CD4-positive, alpha-beta memory T cell (primary cell): ENCODE results near the gene SORL1. TPM values are rescaled to one million over a fixed set of nuclear protein-coding genes. Genes with fewer than 3 reads are reported as not detected.
A peak's percentile ranks its signal among the peaks of the same experiment; 100 is the strongest.

ENCODE experiments used
- CTCF ChIA-PET: fragments of 350-600 bp; sonication (Branson Sonifier 250); formaldehyde crosslinking; loops from one replicate; lab custom pipeline; 2021; ENCODE audit warnings: inconsistent platforms; ENCODE audit not compliant: partially characterized antibody; lab: Charles Lee
- POLR2A ChIA-PET: fragments of 350-600 bp; sonication (Branson Sonifier 250); formaldehyde crosslinking; loops from one replicate; lab custom pipeline; 2021; ENCODE audit not compliant: partially characterized antibody; lab: Charles Lee
- DNase-seq, 5 donors: peaks; one replicate each; pipeline versions ENCODE4 v3.0.0 to v3.0.0-alpha.2; 2020 to 2022; ENCODE audit warnings: mixed read lengths in 1 of 5
- H3K27ac ChIP-seq: one replicate; pipeline ENCODE4 v1.7.0; 2013; ENCODE audit warnings: low read depth, low read length
- H3K27me3 ChIP-seq: 2 replicates; pipeline ENCODE4 v1.7.0; 2013; ENCODE audit warnings: mild to moderate bottlenecking, low read length, moderate library complexity; ENCODE audit not compliant: insufficient read depth
- H3K36me3 ChIP-seq: 2 replicates; pipeline ENCODE4 v1.7.0; 2013; ENCODE audit warnings: mild to moderate bottlenecking, low read length, moderate library complexity; ENCODE audit not compliant: insufficient read depth
- H3K4me1 ChIP-seq: 2 replicates; pipeline ENCODE4 v1.7.0; 2013; ENCODE audit warnings: mild to moderate bottlenecking, low read length, moderate library complexity; ENCODE audit not compliant: insufficient read depth
- H3K4me3 ChIP-seq, 2 donors: one replicate each; pipeline ENCODE4 v1.7.0; 2013; ENCODE audit warnings: low read length in 2 of 2, mild to moderate bottlenecking in 1 of 2
- H3K9me3 ChIP-seq, 2 donors: one replicate each; pipeline ENCODE4 v1.7.0; 2013; ENCODE audit warnings: low read length in 2 of 2, control low read depth in 1 of 2; ENCODE audit not compliant: control insufficient read depth in 1 of 2
- H3K27ac Mint-ChIP-seq, 7 donors: one replicate each; pipeline ENCODE4 v1.8.0; 2020 to 2021; ENCODE audit warnings: mixed read lengths in 7 of 7, mild to moderate bottlenecking in 6 of 7, inconsistent platforms in 3 of 7, moderate library complexity in 3 of 7
- H3K27me3 Mint-ChIP-seq, 2 donors: one replicate each; pipeline ENCODE4 v1.8.0; 2020 to 2021; ENCODE audit warnings: mixed read lengths in 2 of 2
- H3K36me3 Mint-ChIP-seq, 2 donors: one replicate each; pipeline ENCODE4 v1.8.0; 2020 to 2021; ENCODE audit warnings: mixed read lengths in 2 of 2, inconsistent platforms in 1 of 2, mild to moderate bottlenecking in 1 of 2
- H3K4me1 Mint-ChIP-seq, 4 donors: one replicate each; pipeline ENCODE4 v1.8.0; 2020 to 2021; ENCODE audit warnings: mixed read lengths in 4 of 4, mild to moderate bottlenecking in 1 of 4
- H3K4me3 Mint-ChIP-seq, 8 donors: one replicate each; pipeline ENCODE4 v1.8.0; 2020 to 2021; ENCODE audit warnings: mixed read lengths in 8 of 8, mild to moderate bottlenecking in 7 of 8, moderate library complexity in 6 of 8, inconsistent platforms in 3 of 8
- H3K9me3 Mint-ChIP-seq, 8 donors: one replicate each; pipeline ENCODE4 v1.8.0; 2020 to 2021; ENCODE audit warnings: mixed read lengths in 8 of 8, mild to moderate bottlenecking in 5 of 8, inconsistent platforms in 3 of 8, moderate library complexity in 1 of 8
- intact Hi-C: fragments of 100-400 bp; cut with micrococcal nuclease; formaldehyde crosslinking; loops from one replicate; pipeline ENCODE4 v1.15.1; 2023
- polyA plus RNA-seq, 2 donors: library from polyadenylated mRNA; unstranded; fragments of 300-500 nt; fragmentation: Illumina TruSeq; gene quantifications; one replicate each; pipeline ENCODE4 v1.2.3, GENCODE V29; 2021
- total RNA-seq, 2 experiments: library from RNA; stranded (reverse); gene quantifications; one replicate each; pipeline ENCODE4 v1.2.3, GENCODE V29; 2021

The SORL1 gene
- total and polyA plus RNA-seq, 4 experiments from 2014 or later: 159 to 660 (median 446) TPM

GRCh38 chr11:121449626-121450025 lies 2.5 kb upstream of the SORL1 start:
- H3K4me3 Mint-ChIP-seq: peak overlapping the region; percentile 75 to 94 (median 88)
- ChIA-PET POLR2A (interaction anchor here (0.5 to 7.2 kb wide), 27 partner anchors 7 to 205 kb away, joined by 3 to 462 read pairs (median 7); partner anchors contain the start of gene SC5D), CTCF (interaction anchor here (0.9 to 5.3 kb wide), 13 partner anchors 9 to 130 kb away, joined by 3 to 90 read pairs (median 9); no protein-coding TSS in a partner anchor)
- peak overlapping the region; percentile 90 to 95 (median 92) for H3K27ac Mint-ChIP-seq
- H3K9me3 ChIP-seq: no peaks in the 10 kb centered on the region
- peaks cover 0 to 2% (median 0%) of the 10 kb centered on the region in 8 donors for H3K9me3 Mint-ChIP-seq
- H3K36me3 ChIP-seq: peaks cover 2% of the 10 kb centered on the region
- peaks cover 48 to 67% of the 10 kb centered on the region in 2 donors for H3K36me3 Mint-ChIP-seq
- peaks cover 54 to 92% (median 70%) of the 10 kb centered on the region in 4 donors for H3K4me1 Mint-ChIP-seq
- H3K27me3 ChIP-seq: no peaks in the 10 kb centered on the region
- intact Hi-C loops: loop anchor here (2.0 to 5.0 kb wide), 3 partner anchors 31 to 88 kb away; no protein-coding TSS in a partner anchor
- H3K4me3 ChIP-seq: peak overlapping the region in 1 of 2 donors; percentile 15
- peak in 1 of 5 donors; percentile 48 for DNase-seq
- H3K27me3 Mint-ChIP-seq: no peaks in the 10 kb centered on the region
- peak overlapping the region; percentile 34 for H3K27ac ChIP-seq
- H3K4me1 ChIP-seq: peaks cover 80% of the 10 kb centered on the region

- peaks cover 60 to 92% (median 70%) of the 10 kb centered on the region in 4 donors for H3K4me1 Mint-ChIP-seq
- H3K36me3 Mint-ChIP-seq: peaks cover 45 to 69% of the 10 kb centered on the region in 2 donors
- ChIA-PET POLR2A (interaction anchor here (0.7 to 7.2 kb wide), 29 partner anchors 9 to 204 kb away, joined by 3 to 462 read pairs (median 7); partner anchors contain the start of gene SC5D), CTCF (interaction anchor here (1.0 to 5.3 kb wide), 18 partner anchors 9 to 130 kb away, joined by 3 to 90 read pairs (median 9); no protein-coding TSS in a partner anchor)
- DNase-seq: peak in 4 of 5 donors; percentile 46 to 56 (median 52)
- Histone ChIP-seq H3K9me3 (no peaks in the 10 kb centered on the region), H3K4me3 (peak overlapping the region; percentile 70 to 82), H3K36me3 (no peaks in the 10 kb centered on the region), H3K27ac (peak overlapping the region; percentile 79), H3K4me1 (peaks cover 80% of the 10 kb centered on the region), H3K27me3 (no peaks in the 10 kb centered on the region)
- peak overlapping the region; percentile 90 to 95 (median 93) for H3K27ac Mint-ChIP-seq
- peak overlapping the region; percentile 84 to 96 (median 89) for H3K4me3 Mint-ChIP-seq
- intact Hi-C loops: loop anchor here (2.0 to 5.0 kb wide), 3 partner anchors 32 to 87 kb away; no protein-coding TSS in a partner anchor
- H3K27me3 Mint-ChIP-seq: no peaks in the 10 kb centered on the region
- H3K9me3 Mint-ChIP-seq: peaks cover 0 to 2% (median 0%) of the 10 kb centered on the region in 8 donors
These were observed 1.7 kb upstream of the SORL1 start for GRCh38 chr11:121450401-121450800.

GRCh38 chr11:121451178-121451985 lies 732 bp upstream of the SORL1 start:
- Mint-ChIP-seq H3K27ac (peak overlapping the region; percentile 88 to 95 (median 91)), H3K4me1 (peaks cover 57 to 91% (median 68%) of the 10 kb centered on the region in 4 donors), H3K36me3 (peaks cover 39 to 66% of the 10 kb centered on the region in 2 donors), H3K4me3 (peak overlapping the region; percentile 84 to 96 (median 89)), H3K9me3 (no peaks in the 10 kb centered on the region), H3K27me3 (no peaks in the 10 kb centered on the region)
- intact Hi-C loops: loop anchor here (2.0 to 5.0 kb wide), 3 partner anchors 33 to 86 kb away; no protein-coding TSS in a partner anchor
- Histone ChIP-seq H3K4me1 (peaks cover 81% of the 10 kb centered on the region), H3K36me3 (no peaks in the 10 kb centered on the region), H3K9me3 (no peaks in the 10 kb centered on the region), H3K27me3 (no peaks in the 10 kb centered on the region), H3K4me3 (peak overlapping the region; percentile 70 to 82), H3K27ac (peak overlapping the region; percentile 79)
- peak; percentile 41 to 69 (median 52) for DNase-seq
- ChIA-PET CTCF (interaction anchor here (0.8 to 5.3 kb wide), 29 partner anchors 8 to 159 kb away, joined by 3 to 90 read pairs (median 6); partner anchors contain the start of gene SC5D), POLR2A (interaction anchor here (0.7 to 7.2 kb wide), 40 partner anchors 8 to 1611 kb away, joined by 3 to 462 read pairs (median 5); partner anchors contain the start of genes HSPA8 and SC5D)

- peaks cover 82% of the 10 kb centered on the region for H3K4me1 ChIP-seq
- DNase-seq: peak; percentile 66 to 92 (median 74)
- H3K27me3 ChIP-seq: no peaks in the 10 kb centered on the region
- peak within 1 kb of the TSS; percentile 82 to 90 for H3K4me3 ChIP-seq
- ChIA-PET POLR2A (interaction anchor here (0.6 to 7.2 kb wide), 20 partner anchors 9 to 161 kb away, joined by 3 to 462 read pairs (median 24); partner anchors contain the start of gene SC5D), CTCF (interaction anchor here (0.6 to 5.3 kb wide), 9 partner anchors 12 to 131 kb away, joined by 3 to 90 read pairs (median 3); no protein-coding TSS in a partner anchor)
- H3K4me1 Mint-ChIP-seq: peaks cover 58 to 91% (median 70%) of the 10 kb centered on the region in 4 donors
- no peaks in the 10 kb centered on the region for H3K27me3 Mint-ChIP-seq
- H3K36me3 Mint-ChIP-seq: peaks cover 38 to 67% of the 10 kb centered on the region in 2 donors
- H3K27ac Mint-ChIP-seq: peak within 1 kb of the TSS; percentile 91 to 98 (median 96)
- peak within 1 kb of the TSS; percentile 93 to 100 (median 98) for H3K4me3 Mint-ChIP-seq
- intact Hi-C loops: loop anchor here (1.0 to 5.0 kb wide), 8 partner anchors 12 to 203 kb away; no protein-coding TSS in a partner anchor
- H3K9me3 Mint-ChIP-seq: no peaks in the 10 kb centered on the region
- no peaks in the 10 kb centered on the region for H3K36me3 ChIP-seq
- no peaks in the 10 kb centered on the region for H3K9me3 ChIP-seq
- H3K27ac ChIP-seq: peak within 1 kb of the TSS; percentile 79
These were observed 566 bp downstream of the SORL1 start, which contains the start of gene SORL1-AS1 for GRCh38 chr11:121452609-121453150. Gene SORL1-AS1, minus strand, starts transcription at chr11:121452967.

GRCh38 chr11:121453589-121454299 lies 1.6 kb downstream of the SORL1 start:
- ChIA-PET POLR2A (interaction anchor here (1.0 to 7.1 kb wide), 14 partner anchors 10 to 152 kb away, joined by 3 to 462 read pairs (median 5); no protein-coding TSS in a partner anchor), CTCF (interaction anchor here (1.0 to 1.6 kb wide), 3 partner anchors 11 to 14 kb away, joined by 3 to 5 read pairs (median 3); no protein-coding TSS in a partner anchor)
- Mint-ChIP-seq H3K4me3 (peak overlapping the region; percentile 93 to 100 (median 98)), H3K27ac (peak overlapping the region; percentile 91 to 98 (median 96)), H3K27me3 (no peaks in the 10 kb centered on the region), H3K36me3 (peaks cover 37 to 66% of the 10 kb centered on the region in 2 donors), H3K9me3 (no peaks in the 10 kb centered on the region), H3K4me1 (peaks cover 56 to 91% (median 70%) of the 10 kb centered on the region in 4 donors)
- intact Hi-C loops: loop anchor here (1.0 to 5.0 kb wide), 5 partner anchors 41 to 138 kb away; no protein-coding TSS in a partner anchor
- peak overlapping the region; percentile 79 for H3K27ac ChIP-seq
- no peaks in the 10 kb centered on the region for H3K36me3 ChIP-seq
- peak overlapping the region; percentile 82 to 90 for H3K4me3 ChIP-seq
- no peak for DNase-seq
- no peaks in the 10 kb centered on the region for H3K27me3 ChIP-seq
- H3K9me3 ChIP-seq: no peaks in the 10 kb centered on the region
- H3K4me1 ChIP-seq: peaks cover 82% of the 10 kb centered on the region

DNA sequence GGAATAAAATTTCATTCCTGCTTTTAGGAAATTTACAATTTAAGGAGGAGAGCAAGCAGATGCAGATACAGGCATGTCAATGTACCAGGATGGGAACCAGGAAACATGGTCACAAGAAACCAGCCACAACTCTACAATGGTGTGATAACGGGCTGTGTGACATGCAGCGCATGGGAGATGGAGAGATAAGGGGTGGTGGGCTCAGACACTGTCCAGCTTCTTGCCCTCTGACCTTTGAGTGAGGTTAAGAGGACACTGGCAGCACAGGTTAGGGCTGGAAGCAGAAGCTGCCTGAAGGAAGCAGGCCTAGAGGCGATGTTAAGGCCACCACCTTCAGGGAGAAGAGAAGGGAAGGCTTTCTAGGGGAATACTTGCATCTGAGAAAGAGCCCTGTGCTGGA lies 3.0 kb downstream of the SORL1 start:
- CTCF ChIA-PET: interaction anchor here (1.6 kb wide), 1 partner anchor 11 kb away, joined by 5 read pairs; no protein-coding TSS in a partner anchor

More for the DNA sequence above, 3.0 kb downstream of the SORL1 start:
- Histone ChIP-seq H3K4me3 (peak overlapping the region; percentile 9 to 82), H3K27ac (peak overlapping the region; percentile 79), H3K27me3 (no peaks in the 10 kb centered on the region), H3K4me1 (peaks cover 82% of the 10 kb centered on the region), H3K9me3 (no peaks in the 10 kb centered on the region), H3K36me3 (no peaks in the 10 kb centered on the region)
- Mint-ChIP-seq H3K9me3 (no peaks in the 10 kb centered on the region), H3K4me3 (peak overlapping the region; percentile 93 to 100 (median 98)), H3K27ac (peak overlapping the region; percentile 91 to 98 (median 96)), H3K27me3 (no peaks in the 10 kb centered on the region), H3K36me3 (peaks cover 41 to 69% of the 10 kb centered on the region in 2 donors), H3K4me1 (peaks cover 55 to 91% (median 70%) of the 10 kb centered on the region in 4 donors)
- POLR2A ChIA-PET: interaction anchor here (1.0 to 7.1 kb wide), 12 partner anchors 9 to 154 kb away, joined by 3 to 98 read pairs (median 5); no protein-coding TSS in a partner anchor
- intact Hi-C loops: no loop called here
- no peak for DNase-seq
